ENCODE results near the gene C3orf52. TPM values are rescaled to one million over a fixed set of nuclear protein-coding genes. Genes with fewer than 3 reads are reported as not detected.
A peak's percentile ranks its signal among the peaks of the same experiment; 100 is the strongest.

Gene C3orf52
- total RNA-seq, 4 donors from 2014 or later: 32.0 to 62.9 (median 45.9) TPM

GRCh38 chr3:112074616-112075497, 11.3 kb upstream of the C3orf52 start:
- intact Hi-C loops (cut with DNase I): no loop called here
- Histone ChIP-seq H3K4me3 (replicated peaks in 1 of 3) (no peak overlapping the region), H3K27ac (peak overlapping the region; percentile 74 to 94 (median 87)), H3K9me3 (no peaks in the 10 kb centered on the region), H3K27me3 (no peaks in the 10 kb centered on the region), H3K4me1 (peaks cover 17 to 24% of the 10 kb centered on the region in 2 donors), H3K36me3 (no peaks in the 10 kb centered on the region)
- DNase-seq: peak; percentile 59 to 78
- TF ChIP-seq POLR2A (IDR thresholded peaks at IDR 0.05): peak in 1 of 2 donors; percentile 71
- TF ChIP-seq, protein P1, sequence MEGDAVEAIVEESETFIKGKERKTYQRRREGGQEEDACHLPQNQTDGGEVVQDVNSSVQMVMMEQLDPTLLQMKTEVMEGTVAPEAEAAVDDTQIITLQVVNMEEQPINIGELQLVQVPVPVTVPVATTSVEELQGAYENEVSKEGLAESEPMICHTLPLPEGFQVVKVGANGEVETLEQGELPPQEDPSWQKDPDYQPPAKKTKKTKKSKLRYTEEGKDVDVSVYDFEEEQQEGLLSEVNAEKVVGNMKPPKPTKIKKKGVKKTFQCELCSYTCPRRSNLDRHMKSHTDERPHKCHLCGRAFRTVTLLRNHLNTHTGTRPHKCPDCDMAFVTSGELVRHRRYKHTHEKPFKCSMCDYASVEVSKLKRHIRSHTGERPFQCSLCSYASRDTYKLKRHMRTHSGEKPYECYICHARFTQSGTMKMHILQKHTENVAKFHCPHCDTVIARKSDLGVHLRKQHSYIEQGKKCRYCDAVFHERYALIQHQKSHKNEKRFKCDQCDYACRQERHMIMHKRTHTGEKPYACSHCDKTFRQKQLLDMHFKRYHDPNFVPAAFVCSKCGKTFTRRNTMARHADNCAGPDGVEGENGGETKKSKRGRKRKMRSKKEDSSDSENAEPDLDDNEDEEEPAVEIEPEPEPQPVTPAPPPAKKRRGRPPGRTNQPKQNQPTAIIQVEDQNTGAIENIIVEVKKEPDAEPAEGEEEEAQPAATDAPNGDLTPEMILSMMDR (IDR thresholded peaks at IDR 0.05): no peak
- 39 to 47% methylated on average over 6 of the region's 6 CpGs for WGBS, 2 donors

DNA sequence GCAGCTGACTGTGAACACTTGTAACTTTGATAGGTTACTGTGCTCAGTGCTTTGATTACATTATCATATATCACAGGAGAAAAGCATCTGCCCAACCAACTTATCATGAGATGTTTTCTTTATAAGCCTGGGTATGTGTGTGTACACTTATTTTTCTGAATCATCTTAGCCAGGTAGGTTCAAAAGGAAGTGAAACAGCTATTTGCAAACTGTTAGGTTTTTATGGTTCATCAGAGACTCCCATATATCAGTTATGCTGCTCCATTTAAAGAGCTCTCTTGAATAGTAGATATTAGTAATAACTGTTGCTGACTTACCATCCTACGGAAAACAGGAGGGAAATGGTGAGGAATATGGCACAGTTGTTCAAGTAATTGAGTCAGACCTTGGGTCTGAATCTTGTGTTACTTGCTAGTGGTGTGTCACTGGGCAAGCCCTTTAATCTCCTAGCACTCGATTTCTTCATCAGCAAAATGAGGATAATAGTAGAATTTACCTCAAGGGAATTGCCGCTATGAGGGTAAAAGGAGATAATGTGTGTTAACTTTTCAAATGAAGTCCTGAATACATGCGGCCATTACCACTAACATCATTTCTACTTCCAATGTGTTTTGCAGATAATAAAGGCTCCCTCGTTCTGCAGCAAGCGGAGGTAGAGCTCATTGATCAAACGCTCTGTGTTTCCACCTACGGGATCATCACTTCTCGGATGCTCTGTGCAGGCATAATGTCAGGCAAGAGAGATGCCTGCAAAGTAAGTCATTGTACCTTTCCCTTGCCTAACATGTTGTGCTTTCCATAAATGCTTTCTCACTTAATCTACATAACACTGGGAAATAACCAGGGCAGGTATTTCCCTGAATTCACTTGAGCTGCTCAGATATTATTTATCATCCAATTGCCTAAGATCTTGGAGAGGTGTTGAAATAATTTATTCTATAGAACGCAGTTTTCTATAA, 7.8 kb upstream of the C3orf52 start:
- Histone ChIP-seq H3K4me1 (peaks cover 23 to 32% of the 10 kb centered on the region in 2 donors), H3K4me3 (replicated peaks in 1 of 3) (no peak overlapping the region), H3K27ac (peak overlapping the region in 1 of 3 donors; percentile 87), H3K9me3 (no peaks in the 10 kb centered on the region), H3K27me3 (no peaks in the 10 kb centered on the region), H3K36me3 (no peaks in the 10 kb centered on the region)
- intact Hi-C loops (cut with DNase I): no loop called here
- 83 to 86% methylated on average over 10 of the region's 10 CpGs for WGBS, 2 donors
- no peak for TF ChIP-seq POLR2A (IDR thresholded peaks at IDR 0.05)
- TF ChIP-seq, protein P1 (IDR thresholded peaks at IDR 0.05): no peak
- DNase-seq: no peak

DNA sequence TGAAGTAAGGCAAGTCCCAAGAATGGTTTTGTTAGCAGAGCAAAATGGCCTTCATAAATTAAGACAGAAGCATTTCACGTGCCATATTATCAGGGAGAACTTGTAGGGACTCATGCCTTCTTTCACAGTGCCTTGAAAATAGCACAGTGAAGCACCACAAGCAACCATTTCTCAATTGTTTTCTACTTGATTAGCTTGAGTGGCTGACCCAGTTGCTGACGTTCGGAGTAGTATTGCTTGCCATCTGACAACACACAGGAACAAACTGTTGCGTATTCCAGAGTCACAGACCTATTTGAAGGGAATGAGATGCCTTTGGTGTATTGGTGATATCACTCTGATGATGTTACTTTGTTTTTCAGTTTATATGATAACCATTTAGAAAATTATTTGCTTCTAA, 3.0 kb upstream of the C3orf52 start:
- Histone ChIP-seq H3K27ac (peak overlapping the region; percentile 5 to 66 (median 42)), H3K9me3 (no peaks in the 10 kb centered on the region), H3K27me3 (no peaks in the 10 kb centered on the region), H3K4me3 (replicated peaks in 1 of 3) (no peak overlapping the region), H3K4me1 (peaks cover 17 to 37% of the 10 kb centered on the region in 2 donors), H3K36me3 (no peaks in the 10 kb centered on the region)
- peak in 1 of 2 donors; percentile 62 for TF ChIP-seq POLR2A (IDR thresholded peaks at IDR 0.05)
- TF ChIP-seq, protein P1 (IDR thresholded peaks at IDR 0.05): no peak
- WGBS, 2 donors: 42 to 51% methylated on average over 4 of the region's 4 CpGs
- intact Hi-C loops (cut with DNase I): no loop called here
- peak; percentile 56 to 57 for DNase-seq

GRCh38 chr3:112084980-112085705, 1.0 kb upstream of the C3orf52 start:
- TF ChIP-seq, protein P1 (IDR thresholded peaks at IDR 0.05): no peak
- no peak for TF ChIP-seq POLR2A (IDR thresholded peaks at IDR 0.05)
- Histone ChIP-seq H3K36me3 (no peaks in the 10 kb centered on the region), H3K27me3 (no peaks in the 10 kb centered on the region), H3K9me3 (no peaks in the 10 kb centered on the region), H3K4me3 (replicated peaks in 1 of 3) (no peak overlapping the region), H3K4me1 (peaks cover 22 to 49% of the 10 kb centered on the region in 2 donors), H3K27ac (peak overlapping the region; percentile 65 to 93 (median 88))
- WGBS, 2 donors: 92 to 93% methylated on average over 7 of the region's 7 CpGs
- DNase-seq: no peak
- intact Hi-C loops (cut with DNase I): no loop called here

Measured in thyroid gland (tissue), 4 donors.